Activated T-cell treated with anti-CD3 and anti-CD28 coated beads, Interleukin-2, amount 50 U/mL, for 72 hours (primary cell): ENCODE measurements around the gene IL10. TPM values are rescaled to one million over a fixed set of nuclear protein-coding genes. Genes with fewer than 3 reads are reported as not detected.

Source experiments
- total RNA-seq, 2 donors: library from RNA; stranded (reverse); gene quantifications; one replicate each; pipeline ENCODE4 v1.2.3, GENCODE V29; 2022

IL10 gene
- total RNA-seq, 2 donors from 2014 or later = 0.77 to 2.3 TPM

Other genes with a start within 250 kb of the IL10 start
- 100 to 1,000 TPM; 129 to 158 TPM for gene EIF2D, start 160.0 kb downstream of the IL10 start, total RNA-seq
- 1 to 10 TPM; 5.9 to 8.7 TPM for gene DYRK3, start 137.0 kb downstream of the IL10 start, total RNA-seq
- 100 to 1,000 TPM; 101 to 102 TPM for gene MAPKAPK2, start 87.6 kb downstream of the IL10 start, total RNA-seq
- not detected for gene IL19, start 1.7 kb downstream of the IL10 start, total RNA-seq
- under 1 TPM in 1 of 2 donors, not detected in 1; 0.28 TPM for gene IL20, start 93.1 kb upstream of the IL10 start, total RNA-seq
- gene IL24, start 124.9 kb upstream of the IL10 start, total RNA-seq = 1 to 10 TPM; 3.9 to 5.2 TPM
- 10 to 100 TPM; 47.3 to 50.3 TPM for gene FCMR, start 149.4 kb upstream of the IL10 start, total RNA-seq
- gene PIGR, start 174.0 kb upstream of the IL10 start, total RNA-seq = under 1 TPM in 1 of 2 donors, not detected in 1; 0.12 TPM
- not detected for gene FCAMR, start 198.0 kb upstream of the IL10 start, total RNA-seq